Ascending aorta (tissue), 2 donors: ENCODE data around the gene POU3F1. TPM values are rescaled to one million over a fixed set of nuclear protein-coding genes. Genes with fewer than 3 reads are reported as not detected.

Source experiments
- DNase-seq, 2 donors: peaks; one replicate each; pipeline ENCODE4 v3.0.0-alpha.2; 2019; ENCODE audit warnings: low spot score in 2 of 2
- H3K27ac ChIP-seq, 2 donors: fragments of 200-600 bp; sonication (generic); one replicate each; pipeline ENCODE4 v1.5.1; 2016 to 2017; ENCODE audit warnings: mild to moderate bottlenecking in 1 of 2
- H3K27me3 ChIP-seq: fragments of 200-600 bp; sonication (generic); one replicate; pipeline ENCODE4 v1.5.1; 2017
- H3K36me3 ChIP-seq, 2 donors: fragments of 200-600 bp; sonication (generic); one replicate each; pipeline ENCODE4 v1.5.1; 2016
- H3K4me1 ChIP-seq, 2 donors: fragments of 200-600 bp; sonication (generic); one replicate each; pipeline ENCODE4 v1.5.1; 2016 to 2017; ENCODE audit warnings: mild to moderate bottlenecking in 1 of 2
- H3K4me3 ChIP-seq, 2 donors: fragments of 200-600 bp; sonication (generic); one replicate each; pipeline ENCODE4 v1.5.1; 2016 to 2017; ENCODE audit warnings: mild to moderate bottlenecking in 1 of 2
- H3K9me3 ChIP-seq, 2 donors: fragments of 200-600 bp; sonication (generic); one replicate each; pipeline ENCODE4 v1.5.1; 2016
- intact Hi-C: fragments of 100-400 bp; cut with DNase I; formaldehyde crosslinking; loops from one replicate; pipeline ENCODE4 v1.15.1; 2023
- total RNA-seq: library from RNA; depleted of rRNA; stranded (reverse); fragments of >200 nt; gene quantifications from one replicate; pipeline ENCODE4 v1.1.0, GENCODE V29; 2016
- TF ChIP-seq, protein P1 (sequence below), 3 experiments: fragments of 200-600 bp in 2 of 3; fragments of 450-650 bp in 1 of 3; sonication (generic) in 2 of 3; IDR thresholded peaks; one replicate each; pipeline ENCODE4 v1.5.1; 2016 to 2019; ENCODE audit warnings: antibody characterized with exemption in 3 of 3, mild to moderate bottlenecking in 1 of 3, moderate library complexity in 1 of 3

POU3F1 gene
- total RNA-seq, 1 donor from 2014 or later: not detected

DNA sequence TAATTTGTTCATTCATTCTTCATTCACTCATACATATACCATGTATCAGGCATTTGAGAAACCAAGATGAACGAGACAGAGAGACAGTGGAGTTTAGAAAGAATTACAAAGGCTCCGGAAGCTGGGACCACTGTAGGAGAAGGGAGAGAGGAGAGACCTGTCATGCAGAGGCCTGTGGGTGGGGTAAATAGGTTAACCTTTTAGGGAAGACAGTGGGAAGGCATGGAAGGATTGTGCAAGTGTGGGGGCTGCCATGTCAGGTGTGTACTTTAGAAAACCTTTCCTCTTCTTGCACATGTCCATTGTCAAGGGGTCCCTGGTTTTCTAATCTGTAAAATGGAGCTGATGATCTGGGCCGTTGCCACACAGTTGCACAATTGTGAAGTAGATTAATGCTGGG lies 44.2 kb upstream of the POU3F1 start:
- no peaks in the 10 kb centered on the region for H3K36me3 ChIP-seq
- H3K4me1 ChIP-seq: no peaks in the 10 kb centered on the region
- TF ChIP-seq, protein P1, sequence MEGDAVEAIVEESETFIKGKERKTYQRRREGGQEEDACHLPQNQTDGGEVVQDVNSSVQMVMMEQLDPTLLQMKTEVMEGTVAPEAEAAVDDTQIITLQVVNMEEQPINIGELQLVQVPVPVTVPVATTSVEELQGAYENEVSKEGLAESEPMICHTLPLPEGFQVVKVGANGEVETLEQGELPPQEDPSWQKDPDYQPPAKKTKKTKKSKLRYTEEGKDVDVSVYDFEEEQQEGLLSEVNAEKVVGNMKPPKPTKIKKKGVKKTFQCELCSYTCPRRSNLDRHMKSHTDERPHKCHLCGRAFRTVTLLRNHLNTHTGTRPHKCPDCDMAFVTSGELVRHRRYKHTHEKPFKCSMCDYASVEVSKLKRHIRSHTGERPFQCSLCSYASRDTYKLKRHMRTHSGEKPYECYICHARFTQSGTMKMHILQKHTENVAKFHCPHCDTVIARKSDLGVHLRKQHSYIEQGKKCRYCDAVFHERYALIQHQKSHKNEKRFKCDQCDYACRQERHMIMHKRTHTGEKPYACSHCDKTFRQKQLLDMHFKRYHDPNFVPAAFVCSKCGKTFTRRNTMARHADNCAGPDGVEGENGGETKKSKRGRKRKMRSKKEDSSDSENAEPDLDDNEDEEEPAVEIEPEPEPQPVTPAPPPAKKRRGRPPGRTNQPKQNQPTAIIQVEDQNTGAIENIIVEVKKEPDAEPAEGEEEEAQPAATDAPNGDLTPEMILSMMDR (IDR thresholded peaks at IDR 0.05): no peak
- intact Hi-C loops: no loop called here
- no peaks in the 10 kb centered on the region for H3K9me3 ChIP-seq
- DNase-seq: no peak
- H3K27me3 ChIP-seq: no peaks in the 10 kb centered on the region
- H3K27ac ChIP-seq: no peak overlapping the region
- H3K4me3 ChIP-seq: no peak overlapping the region

DNA sequence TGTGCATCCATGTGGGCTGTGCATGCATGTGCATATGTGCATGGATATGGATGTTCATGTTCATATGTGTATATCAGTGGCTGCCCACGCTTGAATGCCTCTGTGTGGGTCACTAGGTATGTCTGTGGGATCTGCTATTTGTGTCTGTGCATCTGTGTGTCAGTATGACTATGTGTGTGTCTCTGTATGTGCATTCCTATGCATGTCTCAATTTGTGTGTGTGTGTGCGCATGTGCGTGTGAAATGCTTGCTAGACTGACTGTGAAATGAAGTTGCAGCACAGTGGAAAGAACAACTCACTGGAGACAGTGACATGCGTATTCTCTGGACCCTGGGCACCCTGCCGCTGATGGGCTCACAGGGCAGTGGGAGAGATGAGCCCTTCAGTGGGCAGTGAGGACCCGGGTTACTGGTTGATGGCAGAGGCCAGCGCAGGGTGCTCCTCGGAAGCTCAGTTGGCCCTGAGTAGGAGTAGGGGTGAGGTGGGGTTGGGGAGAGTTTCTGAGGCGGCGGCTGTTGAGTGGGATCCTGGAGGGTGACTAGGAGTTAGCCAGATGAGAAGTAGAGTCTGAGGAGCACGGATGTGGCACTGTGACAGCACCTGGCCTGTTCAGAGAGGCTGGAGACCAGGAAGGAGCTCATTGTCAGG lies 43.2 kb upstream of the POU3F1 start:
- H3K9me3 ChIP-seq: no peaks in the 10 kb centered on the region
- H3K27me3 ChIP-seq: no peaks in the 10 kb centered on the region
- H3K4me3 ChIP-seq: no peak overlapping the region
- no peak for DNase-seq
- H3K36me3 ChIP-seq: no peaks in the 10 kb centered on the region
- no peaks in the 10 kb centered on the region for H3K4me1 ChIP-seq
- intact Hi-C loops: no loop called here
- TF ChIP-seq, protein P1 (IDR thresholded peaks at IDR 0.05): no peak
- H3K27ac ChIP-seq: no peak overlapping the region

DNA sequence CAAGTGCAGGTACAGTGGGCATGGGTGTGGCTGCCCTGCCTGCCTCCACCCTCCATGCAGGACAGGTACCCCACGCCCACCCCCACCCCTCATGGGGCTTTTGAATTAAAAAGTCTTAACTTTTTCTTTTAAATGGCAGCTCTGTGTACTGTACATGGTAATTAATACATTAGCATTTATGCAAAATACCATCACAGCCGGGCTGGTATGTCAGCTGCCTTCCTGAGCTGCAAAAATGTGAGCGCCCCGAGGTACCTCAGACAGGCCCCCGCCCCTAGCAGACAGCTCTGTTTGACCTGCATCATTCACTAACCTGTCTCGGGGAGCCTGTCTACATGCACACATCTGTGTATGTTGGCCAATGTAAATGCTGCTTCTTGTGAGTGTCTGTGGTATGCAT lies 42.2 kb upstream of the POU3F1 start:
- no peaks in the 10 kb centered on the region for H3K4me1 ChIP-seq
- no peaks in the 10 kb centered on the region for H3K36me3 ChIP-seq
- H3K4me3 ChIP-seq: no peak overlapping the region
- no peaks in the 10 kb centered on the region for H3K9me3 ChIP-seq
- DNase-seq: no peak
- H3K27me3 ChIP-seq: no peaks in the 10 kb centered on the region
- TF ChIP-seq, protein P1 (IDR thresholded peaks at IDR 0.05): no peak
- H3K27ac ChIP-seq: no peak overlapping the region
- intact Hi-C loops: no loop called here

DNA sequence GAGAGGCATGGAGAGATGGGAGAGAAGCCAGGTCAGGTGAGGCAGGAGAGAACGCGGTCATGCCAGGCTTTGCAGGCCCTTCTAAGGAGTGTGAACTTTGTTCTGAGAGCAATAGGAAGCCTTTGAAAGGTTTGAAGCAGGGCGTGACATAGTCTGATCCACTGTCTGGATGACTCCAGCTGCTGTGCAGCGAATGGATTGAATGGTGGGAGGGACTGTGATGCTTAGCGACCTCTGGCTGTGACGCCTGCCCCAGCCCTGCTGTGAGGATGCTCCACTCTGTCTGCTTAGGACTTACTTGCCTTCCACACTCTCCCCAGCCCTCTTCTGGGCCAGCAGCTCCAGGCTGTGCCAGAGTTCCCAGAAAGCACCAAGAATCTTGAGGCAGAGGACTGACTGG lies 41.8 kb upstream of the POU3F1 start:
- H3K36me3 ChIP-seq: no peaks in the 10 kb centered on the region
- H3K4me3 ChIP-seq: no peak overlapping the region
- H3K9me3 ChIP-seq: no peaks in the 10 kb centered on the region
- no peaks in the 10 kb centered on the region for H3K27me3 ChIP-seq
- intact Hi-C loops: no loop called here
- TF ChIP-seq, protein P1 (IDR thresholded peaks at IDR 0.05): no peak
- DNase-seq: no peak
- H3K4me1 ChIP-seq: no peaks in the 10 kb centered on the region
- H3K27ac ChIP-seq: no peak overlapping the region

DNA sequence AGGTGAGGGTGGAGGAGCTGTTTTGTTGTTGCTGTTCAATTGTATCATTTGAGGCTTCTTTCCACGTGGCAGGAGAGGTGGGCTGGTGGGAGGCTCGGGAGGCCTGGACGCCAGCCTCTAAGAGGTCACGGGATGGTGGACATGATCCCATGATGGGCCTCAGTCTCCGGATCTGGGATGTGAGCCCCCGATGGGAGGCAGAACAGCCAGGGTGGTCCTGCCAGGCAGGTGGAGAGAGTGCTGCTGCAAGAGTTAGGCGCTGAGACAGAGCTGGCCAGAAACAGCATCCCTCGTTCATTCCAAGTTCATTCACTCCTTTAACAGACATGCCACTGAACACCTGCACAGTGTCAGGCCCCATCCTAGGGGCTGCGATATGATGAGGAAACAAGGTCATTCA lies 41.1 kb upstream of the POU3F1 start:
- Histone ChIP-seq H3K27ac (no peak overlapping the region), H3K4me3 (no peak overlapping the region), H3K27me3 (no peaks in the 10 kb centered on the region), H3K4me1 (no peaks in the 10 kb centered on the region), H3K36me3 (no peaks in the 10 kb centered on the region), H3K9me3 (no peaks in the 10 kb centered on the region)
- intact Hi-C loops: no loop called here
- TF ChIP-seq, protein P1 (IDR thresholded peaks at IDR 0.05): no peak
- DNase-seq: no peak
